HEK293 (cell line): ENCODE data around the gene DIS3L2.

ENCODE experiments used
- CTCF ChIA-PET: fragments of 350-600 bp; formaldehyde crosslinking; extraction: SDS; loops from one replicate; lab custom pipeline; 2021; ENCODE audit warnings: antibody characterized with exemption; lab: Yijun Ruan, JAX
- POLR2A ChIA-PET: fragments of 300-600 bp; formaldehyde crosslinking; extraction: SDS; loops from one replicate; lab custom pipeline; 2020; ENCODE audit warnings: antibody characterized with exemption, inconsistent platforms; lab: Yijun Ruan, JAX
- H3K27ac ChIP-seq: fragments of 200-500 bp; sonication (Bioruptor generic); 2 replicates; pipeline ENCODE4 v1.5.1; 2014; ENCODE audit warnings: low read depth, low read length, control low read depth, inconsistent platforms; ENCODE audit errors: extremely low read depth
- H3K36me3 ChIP-seq, 2 experiments: fragments of 200-500 bp in 1 of 2; sonication (Bioruptor generic) in 1 of 2; 1 replicate in 1 of 2; 2 replicates in 1 of 2; pipeline ENCODE4 v1.5.1; 2014 to 2017; ENCODE audit warnings: inconsistent platforms in 2 of 2, low read length in 2 of 2; ENCODE audit not compliant: control insufficient read depth in 2 of 2, insufficient read depth in 1 of 2
- H3K4me1 ChIP-seq: fragments of 200-500 bp; sonication (Bioruptor generic); 2 replicates; pipeline ENCODE4 v1.5.1; 2014; ENCODE audit warnings: mild to moderate bottlenecking, low read length, inconsistent platforms; ENCODE audit not compliant: control insufficient read depth, insufficient read depth
- H3K4me3 ChIP-seq: 2 replicates; pipeline ENCODE4 v1.5.1; 2011; ENCODE audit warnings: low read depth, mild to moderate bottlenecking, control low read depth, low read length, moderate library complexity
- H3K9me3 ChIP-seq: fragments of 200-500 bp; sonication (Bioruptor generic); 2 replicates; pipeline ENCODE4 v1.5.1; 2014; ENCODE audit warnings: low read depth, low read length, inconsistent platforms; ENCODE audit not compliant: control insufficient read depth, insufficient read depth
- ATF2 ChIP-seq: fragments of 450-650 bp; formaldehyde crosslinking; IDR thresholded peaks from 2 replicates; pipeline ENCODE4 v1.5.1; 2016; ENCODE audit warnings: missing biosample characterization, missing genetic modification characterization, low read depth
- FEZF1 ChIP-seq: fragments of 450-650 bp; formaldehyde crosslinking; IDR thresholded peaks from 2 replicates; pipeline ENCODE4 v1.5.1; 2016; ENCODE audit warnings: missing biosample characterization, missing genetic modification characterization
- GFI1B ChIP-seq: fragments of 450-650 bp; formaldehyde crosslinking; IDR thresholded peaks from 2 replicates; pipeline ENCODE4 v1.5.1; 2016; ENCODE audit warnings: missing biosample characterization, missing genetic modification characterization
- GLIS2 ChIP-seq: fragments of 450-650 bp; formaldehyde crosslinking; IDR thresholded peaks from 2 replicates; pipeline ENCODE4 v1.5.1; 2016; ENCODE audit warnings: missing biosample characterization, missing genetic modification characterization
- IKZF3 ChIP-seq: fragments of 450-650 bp; IDR thresholded peaks from 2 replicates; pipeline ENCODE4 v1.5.0; 2018; ENCODE audit warnings: missing biosample characterization, mild to moderate bottlenecking, missing genetic modification characterization, moderate library complexity
- KLF10 ChIP-seq: fragments of 450-650 bp; IDR thresholded peaks from 2 replicates; pipeline ENCODE4 v1.5.1; 2018; ENCODE audit warnings: missing biosample characterization, mild to moderate bottlenecking, missing genetic modification characterization
- KLF7 ChIP-seq: fragments of 450-650 bp; formaldehyde crosslinking; IDR thresholded peaks from 2 replicates; pipeline ENCODE4 v1.5.1; 2016; ENCODE audit warnings: missing biosample characterization, missing genetic modification characterization, borderline replicate concordance
- KLF9 ChIP-seq: fragments of 450-650 bp; formaldehyde crosslinking; IDR thresholded peaks from 2 replicates; pipeline ENCODE4 v1.5.1; 2016; ENCODE audit warnings: missing biosample characterization, missing genetic modification characterization, low read depth
- OSR2 ChIP-seq: fragments of 450-650 bp; formaldehyde crosslinking; IDR thresholded peaks from 2 replicates; pipeline ENCODE4 v1.5.1; 2016; ENCODE audit warnings: missing biosample characterization, missing genetic modification characterization
- OVOL3 ChIP-seq: fragments of 450-650 bp; formaldehyde crosslinking; IDR thresholded peaks from 2 replicates; pipeline ENCODE4 v1.5.1; 2016; ENCODE audit warnings: missing biosample characterization, missing genetic modification characterization
- PRDM4 ChIP-seq: fragments of 450-650 bp; formaldehyde crosslinking; IDR thresholded peaks from 2 replicates; pipeline ENCODE4 v1.5.1; 2017; ENCODE audit warnings: missing biosample characterization, missing genetic modification characterization
- PRDM6 ChIP-seq: fragments of 450-650 bp; formaldehyde crosslinking; IDR thresholded peaks from 2 replicates; pipeline ENCODE4 v1.5.1; 2017; ENCODE audit warnings: missing biosample characterization, missing genetic modification characterization
- SCRT1 ChIP-seq: fragments of 450-650 bp; formaldehyde crosslinking; IDR thresholded peaks from 2 replicates; pipeline ENCODE4 v1.5.1; 2016; ENCODE audit warnings: missing biosample characterization, missing genetic modification characterization, borderline replicate concordance
- WT1 ChIP-seq: fragments of 450-650 bp; formaldehyde crosslinking; IDR thresholded peaks from 2 replicates; pipeline ENCODE4 v1.5.1; 2016; ENCODE audit warnings: missing biosample characterization, missing genetic modification characterization
- ZBTB44 ChIP-seq: fragments of 450-650 bp; IDR thresholded peaks from 2 replicates; pipeline ENCODE4 v1.5.1; 2018; ENCODE audit warnings: missing biosample characterization, mild to moderate bottlenecking, missing genetic modification characterization
- ZEB2 ChIP-seq: fragments of 450-650 bp; formaldehyde crosslinking; IDR thresholded peaks from 2 replicates; pipeline ENCODE4 v1.5.1; 2016; ENCODE audit warnings: missing biosample characterization, missing genetic modification characterization
- ZNF133 ChIP-seq: fragments of 450-650 bp; formaldehyde crosslinking; IDR thresholded peaks from 2 replicates; pipeline ENCODE4 v1.5.1; 2016; ENCODE audit warnings: missing biosample characterization, missing genetic modification characterization
- ZNF138 ChIP-seq: fragments of 450-650 bp; formaldehyde crosslinking; IDR thresholded peaks from 2 replicates; pipeline ENCODE4 v1.5.1; 2016; ENCODE audit warnings: missing biosample characterization, missing genetic modification characterization, borderline replicate concordance
- ZNF2 ChIP-seq: fragments of 450-650 bp; formaldehyde crosslinking; IDR thresholded peaks from 2 replicates; pipeline ENCODE4 v1.5.1; 2016; ENCODE audit warnings: missing biosample characterization, missing genetic modification characterization
- ZNF324 ChIP-seq: fragments of 450-650 bp; formaldehyde crosslinking; IDR thresholded peaks from 2 replicates; pipeline ENCODE4 v1.5.1; 2016; ENCODE audit warnings: missing biosample characterization, missing genetic modification characterization
- ZNF521 ChIP-seq: fragments of 450-650 bp; formaldehyde crosslinking; IDR thresholded peaks from 2 replicates; pipeline ENCODE4 v1.5.1; 2017; ENCODE audit warnings: missing biosample characterization, mild to moderate bottlenecking, missing genetic modification characterization
- ZNF580 ChIP-seq: fragments of 450-650 bp; formaldehyde crosslinking; IDR thresholded peaks from 2 replicates; pipeline ENCODE4 v1.5.1; 2016; ENCODE audit warnings: missing biosample characterization, missing genetic modification characterization
- ZNF629 ChIP-seq: fragments of 450-650 bp; formaldehyde crosslinking; IDR thresholded peaks from 2 replicates; pipeline ENCODE4 v1.5.1; 2017; ENCODE audit warnings: missing biosample characterization, missing genetic modification characterization
- ZNF677 ChIP-seq: fragments of 450-650 bp; IDR thresholded peaks from 2 replicates; pipeline ENCODE4 v1.5.0; 2018; ENCODE audit warnings: missing biosample characterization, mild to moderate bottlenecking, missing genetic modification characterization, moderate library complexity
- ZNF747 ChIP-seq: fragments of 450-650 bp; formaldehyde crosslinking; IDR thresholded peaks from 2 replicates; pipeline ENCODE4 v1.5.1; 2016; ENCODE audit warnings: missing biosample characterization, missing genetic modification characterization
- ZNF843 ChIP-seq: fragments of 450-650 bp; formaldehyde crosslinking; IDR thresholded peaks from 2 replicates; pipeline ENCODE4 v1.5.1; 2016; ENCODE audit warnings: missing biosample characterization, missing genetic modification characterization
- ZSCAN30 ChIP-seq: fragments of 450-650 bp; IDR thresholded peaks from 2 replicates; pipeline ENCODE4 v1.5.1; 2018; ENCODE audit warnings: missing biosample characterization, mild to moderate bottlenecking, missing genetic modification characterization, moderate library complexity
- ZXDB ChIP-seq: fragments of 450-650 bp; formaldehyde crosslinking; IDR thresholded peaks from 2 replicates; pipeline ENCODE4 v1.5.1; 2016; ENCODE audit warnings: missing biosample characterization, missing genetic modification characterization

Gene DIS3L2

GRCh38 chr2:232023426-232023825, 61.9 kb downstream of the DIS3L2 start:
- H3K4me1 ChIP-seq, result peaks cover 14% of the 10 kb centered on the region
- CTCF ChIA-PET, result interaction anchor here (0.5 to 1.0 kb wide), 2 partner anchors 94 to 344 kb away, joined by 3 read pairs; no protein-coding TSS in a partner anchor
- POLR2A ChIA-PET, result no interaction called here
- H3K36me3 ChIP-seq, result peaks cover 0 to 5% of the 10 kb centered on the region in 2 experiments; a peak in 1 of 3 replicates
- no peak overlapping the region for H3K4me3 ChIP-seq
- H3K9me3 ChIP-seq, result no peaks in the 10 kb centered on the region
- H3K27ac ChIP-seq, result no peak overlapping the region
- no peak for TF ChIP-seq ZNF747 (tag by site-specific recombination)
- TF ChIP-seq ZNF138 (tag by site-specific recombination), result no peak
- no peak for TF ChIP-seq KLF7 (tag by site-specific recombination)

GRCh38 chr2:232024457-232024856, 62.9 kb downstream of the DIS3L2 start:
- CTCF ChIA-PET, result interaction anchor here (0.7 to 1.2 kb wide), 2 partner anchors 124 to 141 kb away, joined by 5 read pairs; no protein-coding TSS in a partner anchor
- peaks cover 0 to 5% of the 10 kb centered on the region in 2 experiments; a peak in 1 of 3 replicates for H3K36me3 ChIP-seq
- 0 out of 2 replicates have a peak overlapping the region, but pooled peaks have one; percentile 4 for H3K27ac ChIP-seq
- POLR2A ChIA-PET, result no interaction called here
- H3K4me1 ChIP-seq, result peaks cover 24% of the 10 kb centered on the region
- no peak overlapping the region for H3K4me3 ChIP-seq
- no peaks in the 10 kb centered on the region for H3K9me3 ChIP-seq
- TF ChIP-seq ZXDB (tag by site-specific recombination) (peak; percentile 89), WT1 (tag by site-specific recombination) (no peak), ZNF2 (tag by site-specific recombination) (0 out of 2 replicates have a peak, but pooled peaks have one; percentile 41), PRDM6 (tag by site-specific recombination) (peak; percentile 94), IKZF3 (peak; percentile 48; the same call in 1 of the 2 replicates), ZNF133 (tag by site-specific recombination) (no peak), ZBTB44 (tag by site-specific recombination) (0 out of 2 replicates have a peak, but pooled peaks have one; percentile 28), ZNF324 (tag by site-specific recombination) (no peak), ZNF629 (tag by site-specific recombination) (0 out of 2 replicates have a peak, but pooled peaks have one; percentile 17), ZEB2 (tag by site-specific recombination) (0 out of 2 replicates have a peak, but pooled peaks have one; percentile 35), GFI1B (tag by site-specific recombination) (peak; percentile 57; the same call in 1 of the 2 replicates), PRDM4 (tag by site-specific recombination) (peak; percentile 59), ZNF521 (tag by site-specific recombination) (no peak), KLF7 (tag by site-specific recombination) (no peak), ATF2 (0 out of 2 replicates have a peak, but pooled peaks have one; percentile 27), OVOL3 (tag by site-specific recombination) (peak; percentile 76; the same call in 1 of the 2 replicates), ZNF580 (tag by site-specific recombination) (peak; percentile 75; the same call in 1 of the 2 replicates), ZNF843 (tag by site-specific recombination) (peak; percentile 96), ZSCAN30 (0 out of 2 replicates have a peak, but pooled peaks have one; percentile 18), KLF9 (tag by site-specific recombination) (no peak), KLF10 (tag by site-specific recombination) (no peak), GLIS2 (tag by site-specific recombination) (no peak), OSR2 (tag by site-specific recombination) (peak; percentile 57), ZNF677 (tag by site-specific recombination) (no peak), FEZF1 (tag by site-specific recombination) (peak; percentile 83), SCRT1 (tag by site-specific recombination) (peak; percentile 17; the same call in 1 of the 2 replicates)
